Measurements from ENCODE around the gene CBLC.

GRCh38 chr19:44795398-44795987, 17.8 kb downstream of the CBLC start:
- TF ChIP-seq POLR2AphosphoS5 (IDR thresholded peaks at IDR 0.05; ENCODE audit: insufficient read depth in 1 of 2, low read depth in 1 of 2) (no peak), POLR2A (IDR thresholded peaks at IDR 0.05) (no peak)
